Heart left ventricle (tissue), 16 donors: ENCODE results near the gene HEPN1. TPM values are rescaled to one million over a fixed set of nuclear protein-coding genes. Genes with fewer than 3 reads are reported as not detected.

ENCODE experiments used
- ATAC-seq, 4 donors: fragments of 200-7000 bp; cut with Tn5 transposase; one replicate each; pipeline ENCODE4 v1.9.1; 2020 to 2022; ENCODE audit warnings: moderate library complexity in 4 of 4, mild to moderate bottlenecking in 3 of 4, moderate number of reproducible peaks in 1 of 4
- DNase-seq, 5 donors: peaks; one replicate each; pipeline ENCODE4 v3.0.0-alpha.2; 2020
- H3K27ac ChIP-seq, 12 donors: fragments of 200-600 bp; sonication (generic) in 4 of 12; one replicate each; pipeline versions ENCODE4 v1.5.0 to v1.8.0; 2016 to 2022; ENCODE audit warnings: mild to moderate bottlenecking in 2 of 12
- H3K27me3 ChIP-seq, 9 donors: fragments of 200-600 bp; sonication (generic) in 2 of 9; one replicate each; pipeline versions ENCODE4 v1.5.1 to v1.8.0; 2016 to 2022; ENCODE audit warnings: mild to moderate bottlenecking in 3 of 9
- H3K36me3 ChIP-seq, 9 donors: fragments of 200-600 bp; sonication (generic) in 2 of 9; one replicate each; pipeline versions ENCODE4 v1.5.0 to v1.8.0; 2018 to 2022; ENCODE audit warnings: mild to moderate bottlenecking in 2 of 9
- H3K4me1 ChIP-seq, 12 donors: fragments of 200-600 bp; sonication (generic) in 4 of 12; one replicate each; pipeline versions ENCODE4 v1.5.0 to v1.8.0; 2016 to 2022; ENCODE audit warnings: mild to moderate bottlenecking in 3 of 12
- H3K4me3 ChIP-seq, 12 donors: fragments of 200-600 bp; sonication (generic) in 4 of 12; one replicate each; pipeline versions ENCODE4 v1.5.0 to v1.8.0; 2017 to 2022; ENCODE audit warnings: mild to moderate bottlenecking in 9 of 12, moderate library complexity in 4 of 12
- H3K9me3 ChIP-seq, 12 donors: fragments of 200-600 bp; sonication (generic) in 4 of 12; one replicate each; pipeline versions ENCODE4 v1.5.0 to v1.8.0; 2016 to 2022; ENCODE audit warnings: mild to moderate bottlenecking in 1 of 12
- CTCF ChIP-seq, 12 donors: fragments of 200-600 bp; sonication (generic) in 4 of 12; IDR thresholded peaks; one replicate each; pipeline versions ENCODE4 v1.5.0 to v1.8.0; 2018 to 2022; ENCODE audit warnings: antibody characterized with exemption in 12 of 12, mild to moderate bottlenecking in 5 of 12
- POLR2A ChIP-seq, 2 donors: fragments of 450-650 bp; IDR thresholded peaks; one replicate each; pipeline ENCODE4 v1.6.1; 2017; ENCODE audit warnings: antibody characterized with exemption in 2 of 2, mild to moderate bottlenecking in 2 of 2, moderate library complexity in 2 of 2
- WGBS, 4 donors: extraction: QIAGEN DNeasy Blood & Tissue Kit in 2 of 4; methylation state at CpG; one replicate each; pipeline versions ENCODE4 v1.1.5 to v1.1.7; 2013 to 2018; 5-methylcytosine and 5-hydroxymethylcytosine counted together
- intact Hi-C, 10 donors: fragments of 100-400 bp; cut with DNase I; formaldehyde crosslinking; loops; one replicate each; pipeline versions ENCODE4 v1.11.1 to v1.14.2; 2022
- polyA plus RNA-seq, 2 donors: library from polyadenylated mRNA; stranded (reverse); fragments of 200-250 nt; gene quantifications; one replicate each; pipeline ENCODE4 v1.2.3, GENCODE V29; 2013
- total RNA-seq, 9 donors: library from RNA; depleted of rRNA in 2 of 9; stranded (reverse); fragments of >200 nt in 2 of 9; fragmentation: NEBNext Ultra II Directional in 3 of 9; extraction: Animal tissue kit (Norgen Biotek cat#: 25700) in 3 of 9; gene quantifications; one replicate each; pipeline versions ENCODE4 v1.1.0 to v1.2.4, GENCODE V29; 2016 to 2023
- donor health status: ischemic (EF 13 %, LVEDD 7.1; RV severe dilation, severe dysfunction).
- donor health status: healthy with polysubstance abuse.
- donor health status: DM: no; HTN: yes; CAD: no.
- donor health status: DM: no; HTN: no; CAD: no.
- donor health status: ischemic (EF 25% LVEDD 6.9; RV normal size, moderate dysfunction).
- donor health status: ischemic (EF 25% LVEDD 5.7; RV mildly dilated, moderate dysfunction).
- donor health status: healthy.
- donor health status: DM: yes; HTN: yes; CAD: no.
- donor health status: ischemic (EF 35%, LVEDD 5.7; RV mildly dilated, moderate dysfunction).
- donor health status: nonischemic (EF 11% LVEDD 7.7; RV severe dilation, severe dysfunction).
- donor health status: DM: yes; HTN: yes; CAD: no.
- donor health status: PGD.
- donor health status: ischemic (EF 29% LVEDD 5.4; RV normal size, mild dysfunction).
- donor health status: nonischemic (EF 23%, LVEDD 6.1; RV moderate dilation, normal function).

HEPN1 gene
- total and polyA plus RNA-seq, 11 donors = not detected

- Histone ChIP-seq H3K9me3 (no peaks in the 10 kb centered on the region), H3K4me3 (no peak within 1 kb of the TSS), H3K36me3 (no peaks in the 10 kb centered on the region), H3K4me1 (no peaks in the 10 kb centered on the region), H3K27ac (no peak within 1 kb of the TSS), H3K27me3 (peaks cover 0 to 6% (median 0%) of the 10 kb centered on the region in 9 donors)
- WGBS, 4 donors = 89 to 92% (median 90%) methylated on average over 18 of the region's 18 CpGs
- TF ChIP-seq POLR2A (IDR thresholded peaks at IDR 0.05) (no peak), CTCF (IDR thresholded peaks at IDR 0.05) (no peak)
- DNase-seq (no peak), ATAC-seq (no peak)
- intact Hi-C loops = no loop called here
Observed at GRCh38 chr11:124935548-124936514, 16.8 kb downstream of the HEPN1 start, which contains the start of gene HEPACAM. Gene HEPACAM (minus strand): TSS chr11:124936047. CDS start chr11:124936006, 41 bp downstream.

- ATAC-seq = no peak
- no peak overlapping the region for H3K27ac ChIP-seq
- peaks cover 0 to 6% (median 0%) of the 10 kb centered on the region in 9 donors for H3K27me3 ChIP-seq
- WGBS, 4 donors = 77 to 86% (median 84%) methylated on average over 3 of the region's 3 CpGs
- TF ChIP-seq CTCF (IDR thresholded peaks at IDR 0.05) (no peak), POLR2A (IDR thresholded peaks at IDR 0.05) (no peak)
- no peak overlapping the region for H3K4me3 ChIP-seq
- DNase-seq = no peak
- intact Hi-C loops = no loop called here
- no peaks in the 10 kb centered on the region for H3K9me3 ChIP-seq
- H3K4me1 ChIP-seq = no peaks in the 10 kb centered on the region
- H3K36me3 ChIP-seq = no peaks in the 10 kb centered on the region
Observed at GRCh38 chr11:124937336-124937935, 18.4 kb downstream of the HEPN1 start.

GRCh38 chr11:124938206-124938765 lies 19.2 kb downstream of the HEPN1 start:
- Histone ChIP-seq H3K9me3 (no peaks in the 10 kb centered on the region), H3K36me3 (no peaks in the 10 kb centered on the region), H3K4me3 (no peak overlapping the region), H3K27me3 (peaks cover 0 to 6% (median 0%) of the 10 kb centered on the region in 9 donors), H3K27ac (no peak overlapping the region), H3K4me1 (no peaks in the 10 kb centered on the region)
- no peak for DNase-seq
- intact Hi-C loops = no loop called here
- WGBS, 4 donors = 77 to 81% (median 80%) methylated on average over 6 of the region's 6 CpGs
- ATAC-seq = no peak
- TF ChIP-seq CTCF (IDR thresholded peaks at IDR 0.05) = no peak
- TF ChIP-seq POLR2A (IDR thresholded peaks at IDR 0.05) = no peak

- no peak overlapping the region for H3K4me3 ChIP-seq
- no peaks in the 10 kb centered on the region for H3K36me3 ChIP-seq
- ATAC-seq = no peak
- DNase-seq = no peak
- H3K4me1 ChIP-seq = no peaks in the 10 kb centered on the region
- WGBS, 4 donors = 70 to 76% (median 75%) methylated on average over 6 of the region's 6 CpGs
- H3K27me3 ChIP-seq = peaks cover 0 to 6% (median 0%) of the 10 kb centered on the region in 9 donors
- intact Hi-C loops = no loop called here
- H3K9me3 ChIP-seq = no peaks in the 10 kb centered on the region
- no peak overlapping the region for H3K27ac ChIP-seq
- no peak for TF ChIP-seq CTCF (IDR thresholded peaks at IDR 0.05)
- TF ChIP-seq POLR2A (IDR thresholded peaks at IDR 0.05) = no peak
Observed at GRCh38 chr11:124938970-124939369, 19.9 kb downstream of the HEPN1 start.
